ENCODE results near the gene OR6F1. TPM values are rescaled to one million over a fixed set of nuclear protein-coding genes. Genes with fewer than 3 reads are reported as not detected.

The OR6F1 gene
- total RNA-seq, 2 donors from 2014 or later, result not detected

- no peak overlapping the region for H3K4me3 ChIP-seq
- WGBS, 2 donors, result 25 to 29% methylated on average over 7 of the region's 7 CpGs
- ATAC-seq, result peak; percentile 48
- H3K4me1 ChIP-seq, result no peaks in the 10 kb centered on the region
- no peaks in the 10 kb centered on the region for H3K36me3 ChIP-seq (replicated peaks in 1 of 2; ENCODE audit: insufficient read depth in 1 of 2, low read depth in 2 of 2)
- H3K27ac ChIP-seq, result no peak overlapping the region
- H3K9me3 ChIP-seq, result no peaks in the 10 kb centered on the region
- H3K27me3 ChIP-seq, result no peaks in the 10 kb centered on the region
- TF ChIP-seq CTCF (IDR thresholded peaks at IDR 0.05) (peak; percentile 10 to 50 (median 41)), POLR2A (IDR thresholded peaks at IDR 0.05) (no peak)
- DNase-seq, result peak; percentile 31 to 46 (median 38)
- intact Hi-C loops (cut with DNase I), result no loop called here
Observed at GRCh38 chr1:247681288-247681897, 35.1 kb downstream of the OR6F1 start.

- no peaks in the 10 kb centered on the region for H3K9me3 ChIP-seq
- 62 to 80% methylated on average over 4 of the region's 4 CpGs for WGBS, 2 donors
- H3K4me1 ChIP-seq, result no peaks in the 10 kb centered on the region
- no peaks in the 10 kb centered on the region for H3K36me3 ChIP-seq (replicated peaks in 1 of 2; ENCODE audit: insufficient read depth in 1 of 2, low read depth in 2 of 2)
- intact Hi-C loops (cut with DNase I), result no loop called here
- H3K27ac ChIP-seq, result no peak overlapping the region
- no peaks in the 10 kb centered on the region for H3K27me3 ChIP-seq
- no peak overlapping the region for H3K4me3 ChIP-seq
- DNase-seq, result no peak
- TF ChIP-seq CTCF (IDR thresholded peaks at IDR 0.05) (no peak), POLR2A (IDR thresholded peaks at IDR 0.05) (no peak)
- no peak for ATAC-seq
Observed at GRCh38 chr1:247680171-247680570, 36.3 kb downstream of the OR6F1 start.

- Histone ChIP-seq H3K9me3 (no peaks in the 10 kb centered on the region), H3K27ac (no peak within 1 kb of the TSS), H3K27me3 (no peaks in the 10 kb centered on the region), H3K4me3 (no peak within 1 kb of the TSS), H3K4me1 (no peaks in the 10 kb centered on the region), H3K36me3 (replicated peaks in 1 of 2; ENCODE audit: insufficient read depth in 1 of 2, low read depth in 2 of 2) (no peaks in the 10 kb centered on the region)
- TF ChIP-seq CTCF (IDR thresholded peaks at IDR 0.05) (no peak), POLR2A (IDR thresholded peaks at IDR 0.05) (no peak)
- DNase-seq (no peak), ATAC-seq (no peak)
- intact Hi-C loops (cut with DNase I), result no loop called here
- 60 to 67% methylated on average over 1 of the region's 1 CpG for WGBS, 2 donors
Observed at GRCh38 chr1:247679639-247680038, 36.8 kb downstream of the OR6F1 start, which contains the start of gene OR13G1. Gene OR13G1, minus strand, starts transcription at chr1:247679739. Its CDS starts 6,698 bp downstream, at chr1:247673041.

- Histone ChIP-seq H3K9me3 (no peaks in the 10 kb centered on the region), H3K27me3 (no peaks in the 10 kb centered on the region), H3K4me1 (no peaks in the 10 kb centered on the region), H3K4me3 (no peak overlapping the region), H3K36me3 (replicated peaks in 1 of 2; ENCODE audit: insufficient read depth in 1 of 2, low read depth in 2 of 2) (no peaks in the 10 kb centered on the region), H3K27ac (no peak overlapping the region)
- no peak for TF ChIP-seq CTCF (IDR thresholded peaks at IDR 0.05)
- TF ChIP-seq POLR2A (IDR thresholded peaks at IDR 0.05), result no peak
- 27 to 44% methylated on average over 1 of the region's 1 CpG for WGBS, 2 donors
- intact Hi-C loops (cut with DNase I), result no loop called here
- ATAC-seq (no peak), DNase-seq (no peak)
Observed at GRCh38 chr1:247669225-247669624, 47.2 kb downstream of the OR6F1 start.

Other genes starting within 250 kb of the OR6F1 start
- not detected for gene OR2C3, start 180.2 kb downstream of the OR6F1 start, total RNA-seq
- under 1 TPM in 1 of 2 donors, not detected in 1; 0.66 TPM for gene GCSAML, start 167.5 kb downstream of the OR6F1 start, total RNA-seq
- not detected for gene OR2G2, start 128.3 kb downstream of the OR6F1 start, total RNA-seq
- not detected for gene OR2G3, start 111.1 kb downstream of the OR6F1 start, total RNA-seq
- gene OR13G1, start 36.9 kb downstream of the OR6F1 start, total RNA-seq, result not detected
- 1 to 10 TPM in 1 of 2 donors, not detected in 1; 1.3 TPM for gene OR14K1, start 22.0 kb upstream of the OR6F1 start, total RNA-seq
- not detected for gene OR14A2, start 31.5 kb upstream of the OR6F1 start, total RNA-seq
- gene OR1C1, start 43.9 kb upstream of the OR6F1 start, total RNA-seq, result not detected
- gene OR14A16, start 107.5 kb upstream of the OR6F1 start, total RNA-seq, result not detected
- not detected for gene OR11L1, start 125.2 kb upstream of the OR6F1 start, total RNA-seq
- 1 to 10 TPM in 1 of 2 donors, under 1 TPM in 1; 0.99 to 3.4 TPM for gene TRIM58, start 140.5 kb upstream of the OR6F1 start, total RNA-seq
- gene OR2W3, start 178.9 kb upstream of the OR6F1 start, total RNA-seq, result 1 to 10 TPM in 1 of 2 donors, not detected in 1; 1.3 TPM
- not detected for gene OR2T8, start 203.6 kb upstream of the OR6F1 start, total RNA-seq
- not detected for gene OR2AJ1, start 208.2 kb upstream of the OR6F1 start, total RNA-seq
- gene OR2L8, start 232.2 kb upstream of the OR6F1 start, total RNA-seq, result not detected
- not detected for gene OR2AK2, start 248.6 kb upstream of the OR6F1 start, total RNA-seq

Measured in body of pancreas (tissue), 4 donors.